ENCODE data around the gene CALML6. TPM values are rescaled to one million over a fixed set of nuclear protein-coding genes. Genes with fewer than 3 reads are reported as not detected.

CALML6 gene
- total RNA-seq, 1 donor from 2014 or later, result 0.04 TPM

GRCh38 chr1:1903224-1903623 lies 11.8 kb upstream of the CALML6 start:
- no peaks in the 10 kb centered on the region for H3K27me3 ChIP-seq (ENCODE audit: control insufficient read depth, insufficient read depth, low read length)
- no peak for TF ChIP-seq CTCF (IDR thresholded peaks at IDR 0.05; ENCODE audit: insufficient read depth, low read length, poor library complexity, severe bottlenecking)
- no peak for DNase-seq (ENCODE audit: low read depth)
- H3K4me3 ChIP-seq (ENCODE audit: low read depth, low read length), result no peak overlapping the region
- H3K36me3 ChIP-seq (ENCODE audit: control insufficient read depth, insufficient read depth, low read length), result no peaks in the 10 kb centered on the region

GRCh38 chr1:1906185-1907097 lies 8.6 kb upstream of the CALML6 start:
- H3K4me3 ChIP-seq (ENCODE audit: low read depth, low read length), result no peak overlapping the region
- TF ChIP-seq CTCF (IDR thresholded peaks at IDR 0.05; ENCODE audit: insufficient read depth, low read length, poor library complexity, severe bottlenecking), result peak; percentile 97
- no peaks in the 10 kb centered on the region for H3K27me3 ChIP-seq (ENCODE audit: control insufficient read depth, insufficient read depth, low read length)
- H3K36me3 ChIP-seq (ENCODE audit: control insufficient read depth, insufficient read depth, low read length), result no peaks in the 10 kb centered on the region
- no peak for DNase-seq (ENCODE audit: low read depth)

DNA sequence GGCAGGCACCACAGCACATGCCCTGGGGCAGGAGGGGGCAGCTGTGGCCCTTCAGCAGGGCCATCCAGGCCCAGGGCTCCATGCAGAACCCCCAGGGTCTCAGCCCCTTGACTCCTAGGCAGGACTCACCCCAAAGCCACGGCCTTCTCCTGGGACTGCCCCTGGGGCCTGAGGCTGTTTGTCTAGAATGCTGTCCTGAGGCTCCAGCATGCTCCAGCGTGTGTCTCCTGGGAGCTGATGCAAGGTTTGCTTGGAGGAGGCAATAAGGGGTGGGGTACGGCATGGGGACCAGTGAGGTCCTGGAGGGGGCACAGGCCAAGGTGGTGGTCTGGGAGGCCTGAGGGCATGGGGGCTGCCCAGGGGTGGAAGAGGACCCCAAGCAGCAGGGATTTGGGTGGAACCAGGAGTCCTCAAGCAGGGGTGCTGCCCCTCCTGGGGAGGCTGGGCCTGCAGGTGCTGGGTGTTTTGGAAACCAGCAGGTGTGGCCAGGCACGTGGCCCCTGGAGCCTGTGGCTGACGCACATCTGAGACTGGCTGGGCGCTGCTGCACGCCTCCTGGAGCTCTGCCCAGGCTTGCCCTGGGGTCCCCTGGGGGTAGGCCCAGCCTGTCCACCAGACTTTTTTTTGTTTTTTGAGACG lies 7.8 kb upstream of the CALML6 start:
- DNase-seq (ENCODE audit: low read depth), result no peak
- Histone ChIP-seq H3K27me3 (ENCODE audit: control insufficient read depth, insufficient read depth, low read length) (no peaks in the 10 kb centered on the region), H3K4me3 (ENCODE audit: low read depth, low read length) (no peak overlapping the region), H3K36me3 (ENCODE audit: control insufficient read depth, insufficient read depth, low read length) (no peaks in the 10 kb centered on the region)
- TF ChIP-seq CTCF (IDR thresholded peaks at IDR 0.05; ENCODE audit: insufficient read depth, low read length, poor library complexity, severe bottlenecking), result no peak

DNA sequence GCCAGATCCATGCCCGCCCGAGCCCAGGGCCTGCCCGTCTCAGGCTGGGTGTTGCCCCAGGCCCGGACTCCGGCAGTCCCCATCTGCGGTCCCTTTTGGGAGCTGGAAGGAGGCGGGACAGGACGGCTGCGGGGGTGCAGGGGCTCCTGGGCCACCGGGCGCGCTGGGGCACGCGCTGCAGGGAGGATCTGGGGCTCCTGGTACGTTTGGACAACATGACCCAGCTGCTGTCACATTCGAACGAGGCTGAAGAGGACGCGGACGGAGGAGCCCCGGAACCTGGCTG lies 6.6 kb upstream of the CALML6 start:
- DNase-seq (ENCODE audit: low read depth), result no peak
- Histone ChIP-seq H3K4me3 (ENCODE audit: low read depth, low read length) (peak overlapping the region; percentile 76), H3K27me3 (ENCODE audit: control insufficient read depth, insufficient read depth, low read length) (no peaks in the 10 kb centered on the region), H3K36me3 (ENCODE audit: control insufficient read depth, insufficient read depth, low read length) (no peaks in the 10 kb centered on the region)
- no peak for TF ChIP-seq CTCF (IDR thresholded peaks at IDR 0.05; ENCODE audit: insufficient read depth, low read length, poor library complexity, severe bottlenecking)

- no peak overlapping the region for H3K4me3 ChIP-seq (ENCODE audit: low read depth, low read length)
- no peak for TF ChIP-seq CTCF (IDR thresholded peaks at IDR 0.05; ENCODE audit: insufficient read depth, low read length, poor library complexity, severe bottlenecking)
- no peak for DNase-seq (ENCODE audit: low read depth)
Measured at GRCh38 chr1:1910033-1910465, 5.0 kb upstream of the CALML6 start.

More at GRCh38 chr1:1910033-1910465, 5.0 kb upstream of the CALML6 start:
- H3K27me3 ChIP-seq (ENCODE audit: control insufficient read depth, insufficient read depth, low read length), result peaks cover 2% of the 10 kb centered on the region
- no peaks in the 10 kb centered on the region for H3K36me3 ChIP-seq (ENCODE audit: control insufficient read depth, insufficient read depth, low read length)
